ENCODE measurements around the gene ADCY9. TPM values are rescaled to one million over a fixed set of nuclear protein-coding genes. Genes with fewer than 3 reads are reported as not detected.
A peak's percentile ranks its signal among the peaks of the same experiment; 100 is the strongest.

ADCY9 gene
- total RNA-seq, 1 donor from 2014 or later: 31.9 TPM

DNA sequence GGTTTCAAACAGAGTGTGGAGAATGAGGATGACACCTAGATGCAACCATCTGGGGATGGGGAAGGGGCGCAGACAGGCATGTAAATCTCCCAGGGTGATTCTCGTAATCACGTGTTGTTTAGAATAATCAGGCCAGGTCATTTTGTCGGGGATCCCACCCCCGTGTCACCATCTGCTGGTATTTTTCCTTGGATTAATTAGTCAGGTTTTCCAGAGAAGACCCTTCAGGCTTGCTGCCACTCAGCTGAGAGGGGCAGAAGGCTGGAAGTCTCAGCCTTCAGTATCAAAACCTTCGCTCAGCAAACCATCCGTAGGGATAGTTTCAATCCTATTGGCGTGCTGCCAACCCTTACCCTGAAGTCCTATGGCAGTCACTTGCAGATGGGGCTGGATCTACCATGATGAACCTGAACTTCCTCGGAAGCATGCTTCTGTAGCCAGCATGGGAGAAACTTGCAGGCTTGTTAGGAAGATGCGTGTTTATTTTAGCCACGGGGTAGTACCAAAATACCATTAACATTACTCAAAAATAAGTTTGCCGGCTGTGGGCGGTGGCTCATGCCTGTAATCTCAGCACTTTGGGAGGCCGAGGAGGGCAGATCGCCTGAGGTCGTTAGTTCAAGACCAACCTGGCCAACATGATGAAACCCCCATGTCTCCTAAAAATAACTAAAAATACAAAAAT, 7.5 kb upstream of the ADCY9 start:
- H3K36me3 Mint-ChIP-seq (ENCODE audit: low read depth): no peaks in the 10 kb centered on the region
- H3K27me3 Mint-ChIP-seq (ENCODE audit: low read depth): no peaks in the 10 kb centered on the region
- H3K27ac Mint-ChIP-seq (ENCODE audit: unreplicated experiment): no peak overlapping the region
- TF ChIP-seq, protein P1, sequence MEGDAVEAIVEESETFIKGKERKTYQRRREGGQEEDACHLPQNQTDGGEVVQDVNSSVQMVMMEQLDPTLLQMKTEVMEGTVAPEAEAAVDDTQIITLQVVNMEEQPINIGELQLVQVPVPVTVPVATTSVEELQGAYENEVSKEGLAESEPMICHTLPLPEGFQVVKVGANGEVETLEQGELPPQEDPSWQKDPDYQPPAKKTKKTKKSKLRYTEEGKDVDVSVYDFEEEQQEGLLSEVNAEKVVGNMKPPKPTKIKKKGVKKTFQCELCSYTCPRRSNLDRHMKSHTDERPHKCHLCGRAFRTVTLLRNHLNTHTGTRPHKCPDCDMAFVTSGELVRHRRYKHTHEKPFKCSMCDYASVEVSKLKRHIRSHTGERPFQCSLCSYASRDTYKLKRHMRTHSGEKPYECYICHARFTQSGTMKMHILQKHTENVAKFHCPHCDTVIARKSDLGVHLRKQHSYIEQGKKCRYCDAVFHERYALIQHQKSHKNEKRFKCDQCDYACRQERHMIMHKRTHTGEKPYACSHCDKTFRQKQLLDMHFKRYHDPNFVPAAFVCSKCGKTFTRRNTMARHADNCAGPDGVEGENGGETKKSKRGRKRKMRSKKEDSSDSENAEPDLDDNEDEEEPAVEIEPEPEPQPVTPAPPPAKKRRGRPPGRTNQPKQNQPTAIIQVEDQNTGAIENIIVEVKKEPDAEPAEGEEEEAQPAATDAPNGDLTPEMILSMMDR (IDR thresholded peaks at IDR 0.05): no peak
- H3K4me1 Mint-ChIP-seq (ENCODE audit: low read depth): peaks cover 10% of the 10 kb centered on the region
- no peaks in the 10 kb centered on the region for H3K9me3 Mint-ChIP-seq (ENCODE audit: low read depth)
- DNase-seq (ENCODE audit: low spot score): no peak
- H3K4me3 Mint-ChIP-seq (ENCODE audit: unreplicated experiment): no peak overlapping the region

DNA sequence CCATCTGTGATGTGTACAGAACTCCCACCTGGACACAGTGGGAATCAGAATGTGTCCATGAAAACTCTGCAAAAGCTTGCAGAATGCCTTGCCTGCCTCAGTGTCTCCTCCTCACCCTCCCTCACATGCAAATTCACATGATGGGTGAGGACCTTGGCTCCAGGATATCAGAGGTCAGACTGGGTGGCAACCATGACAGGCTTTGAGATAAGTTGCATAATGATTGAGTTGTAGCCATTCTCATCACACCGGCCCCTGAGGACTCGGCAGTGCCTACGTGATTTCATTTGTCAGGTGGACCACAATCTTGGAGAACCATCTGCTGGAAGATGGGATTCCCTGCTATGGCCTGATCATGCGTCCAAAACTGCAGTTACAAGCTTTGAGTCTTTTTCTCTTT, 3.9 kb upstream of the ADCY9 start:
- Mint-ChIP-seq H3K4me1 (ENCODE audit: low read depth) (peaks cover 16% of the 10 kb centered on the region), H3K4me3 (ENCODE audit: unreplicated experiment) (no peak overlapping the region), H3K27ac (ENCODE audit: unreplicated experiment) (no peak overlapping the region), H3K9me3 (ENCODE audit: low read depth) (no peaks in the 10 kb centered on the region), H3K36me3 (ENCODE audit: low read depth) (no peaks in the 10 kb centered on the region), H3K27me3 (ENCODE audit: low read depth) (no peaks in the 10 kb centered on the region)
- no peak for DNase-seq (ENCODE audit: low spot score)
- TF ChIP-seq, protein P1 (IDR thresholded peaks at IDR 0.05): no peak

GRCh38 chr16:4117250-4117578, 972 bp upstream of the ADCY9 start:
- peaks cover 33% of the 10 kb centered on the region for H3K4me1 Mint-ChIP-seq (ENCODE audit: low read depth)
- H3K4me3 Mint-ChIP-seq (ENCODE audit: unreplicated experiment): peak overlapping the region; percentile 66
- DNase-seq (ENCODE audit: low spot score): no peak
- no peak overlapping the region for H3K27ac Mint-ChIP-seq (ENCODE audit: unreplicated experiment)
- H3K9me3 Mint-ChIP-seq (ENCODE audit: low read depth): no peaks in the 10 kb centered on the region
- no peaks in the 10 kb centered on the region for H3K27me3 Mint-ChIP-seq (ENCODE audit: low read depth)
- TF ChIP-seq, protein P1 (IDR thresholded peaks at IDR 0.05): no peak
- H3K36me3 Mint-ChIP-seq (ENCODE audit: low read depth): no peaks in the 10 kb centered on the region

DNA sequence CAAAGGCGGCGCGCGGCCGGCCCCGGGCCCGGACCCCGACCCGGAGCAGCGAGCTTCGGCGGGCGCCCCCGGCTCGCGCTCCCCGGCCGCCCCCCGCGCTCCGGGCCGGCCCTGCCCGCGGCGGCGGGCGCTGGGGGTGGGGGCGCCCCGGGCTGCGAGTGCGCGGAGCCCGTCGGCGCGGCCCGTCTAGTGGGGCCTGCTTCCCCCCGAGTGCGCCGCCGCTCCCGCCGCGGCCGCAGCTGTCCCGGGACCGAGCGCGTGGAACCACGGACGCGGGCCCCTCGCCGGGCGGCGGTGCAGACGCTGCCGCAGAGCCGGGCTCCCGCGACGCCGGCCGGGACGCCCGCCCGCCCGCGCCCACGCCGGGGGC, 308 bp downstream of the ADCY9 start:
- Mint-ChIP-seq H3K27me3 (ENCODE audit: low read depth) (no peaks in the 10 kb centered on the region), H3K36me3 (ENCODE audit: low read depth) (no peaks in the 10 kb centered on the region), H3K4me3 (ENCODE audit: unreplicated experiment) (peak overlapping the region; percentile 74), H3K4me1 (ENCODE audit: low read depth) (peaks cover 46% of the 10 kb centered on the region), H3K27ac (ENCODE audit: unreplicated experiment) (no peak overlapping the region), H3K9me3 (ENCODE audit: low read depth) (no peaks in the 10 kb centered on the region)
- TF ChIP-seq, protein P1 (IDR thresholded peaks at IDR 0.05): no peak
- peak; percentile 24 for DNase-seq (ENCODE audit: low spot score)

DNA sequence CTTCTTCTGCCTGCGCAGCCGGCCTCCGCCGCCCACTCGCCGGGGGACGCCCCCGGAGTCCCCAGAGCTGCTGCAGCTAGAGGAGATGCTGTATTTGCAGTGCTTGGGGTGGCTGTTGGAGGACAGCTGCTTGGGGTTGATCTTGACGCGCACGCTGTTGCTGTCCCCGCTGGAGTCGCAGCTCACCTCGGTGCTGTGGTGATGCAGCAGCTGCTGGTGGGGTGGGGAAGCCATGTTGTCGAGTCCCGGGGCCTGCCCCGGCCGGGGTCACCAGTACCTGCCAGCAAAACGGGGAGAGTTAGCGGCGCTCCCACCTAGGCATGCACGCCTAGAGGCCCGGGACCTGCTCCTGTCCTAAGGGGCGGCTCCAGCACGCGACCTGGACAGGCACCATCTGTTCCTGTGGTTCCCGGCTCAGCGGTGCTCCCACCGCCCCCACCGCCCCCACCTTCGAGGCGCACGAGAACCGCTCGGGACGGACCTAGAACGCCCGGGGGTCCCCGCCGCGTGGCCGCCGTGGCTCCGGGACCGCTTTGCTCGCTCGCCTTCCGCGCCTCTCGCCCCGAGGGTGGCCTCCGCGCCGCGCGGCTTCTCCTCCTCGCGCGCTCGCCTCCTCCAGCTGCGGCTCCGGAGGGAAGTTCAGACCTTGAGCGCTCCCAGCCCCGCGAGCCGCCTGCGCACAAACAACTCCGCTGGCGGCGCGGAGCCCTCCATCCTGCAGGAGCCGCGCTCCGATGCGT, 863 bp downstream of the ADCY9 start:
- Mint-ChIP-seq H3K4me1 (ENCODE audit: low read depth) (peaks cover 48% of the 10 kb centered on the region), H3K36me3 (ENCODE audit: low read depth) (no peaks in the 10 kb centered on the region), H3K9me3 (ENCODE audit: low read depth) (no peaks in the 10 kb centered on the region), H3K4me3 (ENCODE audit: unreplicated experiment) (peak overlapping the region; percentile 74), H3K27me3 (ENCODE audit: low read depth) (no peaks in the 10 kb centered on the region), H3K27ac (ENCODE audit: unreplicated experiment) (no peak overlapping the region)
- TF ChIP-seq, protein P1 (IDR thresholded peaks at IDR 0.05): peak; percentile 12
- DNase-seq (ENCODE audit: low spot score): no peak
